C4-2B (cell line): ENCODE measurements around the gene APCS.

Source experiments
- H3K27ac ChIP-seq: fragments of 450-650 bp; 2 replicates; pipeline ENCODE4 v1.5.1; 2017
- ZFX ChIP-seq: fragments of 450-650 bp; IDR thresholded peaks from 2 replicates; pipeline ENCODE4 v1.6.1; 2017
- TF ChIP-seq, protein P1 (sequence below): fragments of 450-650 bp; conservative IDR thresholded peaks from 2 replicates; pipeline ENCODE4 v1.5.1; 2017; ENCODE audit warnings: mild to moderate bottlenecking

Gene APCS

DNA sequence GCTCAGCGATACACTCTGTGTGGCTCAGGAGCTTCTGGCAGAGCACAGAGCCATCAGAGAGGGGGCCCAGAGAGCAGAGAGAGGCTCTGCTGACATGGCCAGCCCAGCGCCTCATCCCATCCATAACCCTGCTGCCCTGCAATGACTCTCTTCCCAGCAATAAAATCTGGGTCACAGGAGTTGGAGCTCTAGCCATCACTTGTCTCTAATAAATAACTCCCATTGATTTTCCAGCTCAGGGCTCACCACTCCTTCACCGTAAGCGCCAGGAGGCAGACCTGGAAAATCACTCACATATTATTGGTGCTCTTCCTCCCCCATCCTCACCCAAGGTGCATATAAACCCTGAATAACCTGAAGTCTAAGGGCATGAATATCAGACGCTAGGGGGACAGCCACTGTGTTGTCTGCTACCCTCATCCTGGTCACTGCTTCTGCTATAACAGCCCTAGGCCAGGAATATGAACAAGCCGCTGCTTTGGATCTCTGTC is at the start of gene APCS:
TSS of gene APCS (plus strand) at position 366 of the 491 bp plus-strand sequence. CDS start at position 462, 96 bp downstream.
- no peak within 1 kb of the TSS for H3K27ac ChIP-seq
- TF ChIP-seq ZFX = no peak
- TF ChIP-seq, protein P1, sequence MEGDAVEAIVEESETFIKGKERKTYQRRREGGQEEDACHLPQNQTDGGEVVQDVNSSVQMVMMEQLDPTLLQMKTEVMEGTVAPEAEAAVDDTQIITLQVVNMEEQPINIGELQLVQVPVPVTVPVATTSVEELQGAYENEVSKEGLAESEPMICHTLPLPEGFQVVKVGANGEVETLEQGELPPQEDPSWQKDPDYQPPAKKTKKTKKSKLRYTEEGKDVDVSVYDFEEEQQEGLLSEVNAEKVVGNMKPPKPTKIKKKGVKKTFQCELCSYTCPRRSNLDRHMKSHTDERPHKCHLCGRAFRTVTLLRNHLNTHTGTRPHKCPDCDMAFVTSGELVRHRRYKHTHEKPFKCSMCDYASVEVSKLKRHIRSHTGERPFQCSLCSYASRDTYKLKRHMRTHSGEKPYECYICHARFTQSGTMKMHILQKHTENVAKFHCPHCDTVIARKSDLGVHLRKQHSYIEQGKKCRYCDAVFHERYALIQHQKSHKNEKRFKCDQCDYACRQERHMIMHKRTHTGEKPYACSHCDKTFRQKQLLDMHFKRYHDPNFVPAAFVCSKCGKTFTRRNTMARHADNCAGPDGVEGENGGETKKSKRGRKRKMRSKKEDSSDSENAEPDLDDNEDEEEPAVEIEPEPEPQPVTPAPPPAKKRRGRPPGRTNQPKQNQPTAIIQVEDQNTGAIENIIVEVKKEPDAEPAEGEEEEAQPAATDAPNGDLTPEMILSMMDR = no peak

DNA sequence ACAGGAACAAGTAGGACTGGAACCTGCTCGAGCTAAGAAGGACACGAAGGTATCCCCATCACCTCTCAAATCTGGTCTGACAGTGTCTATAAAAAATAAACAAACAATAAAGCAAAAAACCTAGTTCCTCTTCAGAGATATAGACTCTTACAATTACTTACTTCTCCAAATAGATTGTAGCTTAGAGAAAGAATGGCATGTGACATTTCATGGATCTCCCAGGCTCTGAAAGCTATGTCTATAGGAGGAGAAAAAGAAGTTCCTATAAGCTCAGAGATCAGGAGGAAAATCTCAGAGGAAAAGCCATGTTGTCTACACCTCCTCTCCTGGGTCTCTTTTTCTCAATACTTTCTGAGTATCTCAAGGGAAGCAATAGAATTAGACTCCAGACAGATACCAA is 39.5 kb upstream of the APCS start:
- no peak for TF ChIP-seq ZFX
- TF ChIP-seq, protein P1 = no peak
- H3K27ac ChIP-seq = no peak overlapping the region

DNA sequence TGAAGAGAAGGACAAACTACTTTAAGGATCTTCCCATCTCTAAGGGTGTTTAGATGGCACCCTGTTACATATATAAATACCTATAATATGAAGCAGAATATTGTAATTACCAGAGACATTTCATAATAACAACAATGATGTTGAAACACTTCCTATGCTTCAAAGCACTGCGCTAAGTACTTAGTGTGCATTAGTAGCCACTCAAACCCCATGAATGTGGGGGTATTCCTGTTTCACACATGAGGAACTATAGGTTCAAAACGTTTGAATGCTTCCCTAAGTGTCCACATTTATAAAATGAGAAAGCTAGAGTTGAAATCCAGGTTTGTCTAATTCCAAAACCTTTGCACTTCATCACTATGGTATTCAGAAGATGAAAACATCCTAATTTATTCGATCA is 33.4 kb upstream of the APCS start:
- H3K27ac ChIP-seq = no peak overlapping the region
- no peak for TF ChIP-seq ZFX
- TF ChIP-seq, protein P1 = no peak

GRCh38 chr1:159554696-159555095 is 32.9 kb upstream of the APCS start:
- TF ChIP-seq, protein P1 = no peak
- H3K27ac ChIP-seq = no peak overlapping the region

- no peak for TF ChIP-seq ZFX
- TF ChIP-seq, protein P1 = no peak
- H3K27ac ChIP-seq = no peak overlapping the region
Observed at GRCh38 chr1:159556931-159557369, 30.7 kb upstream of the APCS start.

- TF ChIP-seq, protein P1 = no peak
- TF ChIP-seq ZFX = no peak
- H3K27ac ChIP-seq = no peak overlapping the region
Observed at GRCh38 chr1:159560599-159560998, 27.0 kb upstream of the APCS start.

DNA sequence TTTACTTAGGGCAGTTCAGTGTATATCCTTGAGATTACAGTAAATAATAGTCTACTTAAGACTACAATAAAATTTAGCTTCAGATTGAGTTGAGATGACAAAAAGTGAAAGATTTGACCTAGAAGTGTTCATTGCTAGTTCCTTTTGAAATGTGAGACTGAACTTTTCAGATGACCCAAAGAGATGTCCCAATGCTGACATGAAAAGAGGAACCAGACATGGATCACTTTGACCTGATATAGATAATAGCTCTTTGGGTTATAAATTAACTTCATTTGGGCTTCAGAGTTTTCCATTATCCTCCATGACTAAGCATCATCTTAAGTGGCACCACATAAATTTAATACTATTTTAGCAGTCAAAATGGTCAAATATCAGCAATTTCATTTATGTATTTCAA is 26.1 kb upstream of the APCS start:
- no peak for TF ChIP-seq ZFX
- TF ChIP-seq, protein P1 = no peak
- no peak overlapping the region for H3K27ac ChIP-seq
